Muscle of leg (tissue), 11 donors: ENCODE measurements around the gene ZFYVE28. TPM values are rescaled to one million over a fixed set of nuclear protein-coding genes. Genes with fewer than 3 reads are reported as not detected.

Experiments used
- DNase-seq: peaks from one replicate; pipeline ENCODE4 v3.0.0; 2013
- H3K27ac ChIP-seq: one replicate; pipeline ENCODE4 v1.5.1; 2013; ENCODE audit warnings: mild to moderate bottlenecking, low read length, control low read depth
- H3K27me3 ChIP-seq: one replicate; pipeline ENCODE4 v1.6.1; 2013; ENCODE audit warnings: low read length; ENCODE audit not compliant: control insufficient read depth, insufficient read depth
- H3K36me3 ChIP-seq: one replicate; pipeline ENCODE4 v1.6.1; 2013; ENCODE audit warnings: low read length; ENCODE audit not compliant: control insufficient read depth, insufficient read depth
- H3K4me1 ChIP-seq: one replicate; pipeline ENCODE4 v1.6.1; 2013; ENCODE audit warnings: low read length; ENCODE audit not compliant: control insufficient read depth, insufficient read depth
- H3K4me3 ChIP-seq: one replicate; pipeline ENCODE4 v1.5.1; 2013; ENCODE audit warnings: low read length, control low read depth
- H3K9me3 ChIP-seq: replicated peaks from 2 replicates; pipeline ENCODE4 v1.6.1; 2013; ENCODE audit warnings: low read depth, low read length; ENCODE audit not compliant: control insufficient read depth
- WGBS: methylation state at CpG from one replicate; pipeline ENCODE4 v1.1.5; 2013; ENCODE audit warnings: missing lambda C conversion rate; ENCODE audit not compliant: insufficient coverage; 5-methylcytosine and 5-hydroxymethylcytosine counted together
- polyA plus RNA-seq, 8 donors: library from polyadenylated mRNA; unstranded; fragments of 120-200 nt; gene quantifications; one replicate each; pipeline versions ENCODE4 v1.2.1 to v1.2.3, GENCODE V29; 2013; ENCODE audit warnings: inconsistent platforms in 1 of 8, low replicate concordance in 1 of 8; ENCODE audit not compliant: insufficient read length in 8 of 8, insufficient read depth in 1 of 8
- total RNA-seq: library from RNA; stranded (reverse); fragments of 120-200 nt; gene quantifications from one replicate; pipeline ENCODE4 v1.2.4, GENCODE V29; 2013

Gene ZFYVE28
- total and polyA plus RNA-seq, 9 donors = 0.94 to 3.1 (median 1.6) TPM

DNA sequence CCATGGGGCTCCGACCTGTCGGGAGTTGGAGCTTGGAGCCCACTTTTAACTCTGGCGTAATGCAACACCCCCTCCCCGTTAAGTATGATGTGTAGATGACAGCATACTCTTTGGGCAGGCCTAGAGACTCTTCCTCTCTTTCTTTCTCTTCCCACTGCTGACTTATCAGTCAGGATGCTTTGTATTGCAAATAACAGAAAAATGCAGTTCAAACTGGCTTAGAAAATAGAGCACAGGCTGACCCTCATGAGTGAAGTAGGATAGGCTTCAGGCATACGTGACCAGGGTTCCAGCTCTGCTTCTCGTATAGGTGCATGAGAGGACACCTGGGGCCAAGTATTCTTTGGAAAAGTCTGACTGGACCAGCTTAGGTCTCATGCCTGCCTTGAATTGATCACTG, 27.1 kb upstream of the ZFYVE28 start:
- no peak overlapping the region for H3K4me3 ChIP-seq
- no peaks in the 10 kb centered on the region for H3K27me3 ChIP-seq
- 95% methylated on average over 2 of the region's 6 CpGs for WGBS
- no peaks in the 10 kb centered on the region for H3K36me3 ChIP-seq
- H3K27ac ChIP-seq = no peak overlapping the region
- no peak for DNase-seq
- peaks cover 6% of the 10 kb centered on the region for H3K4me1 ChIP-seq
- H3K9me3 ChIP-seq = no peaks in the 10 kb centered on the region

DNA sequence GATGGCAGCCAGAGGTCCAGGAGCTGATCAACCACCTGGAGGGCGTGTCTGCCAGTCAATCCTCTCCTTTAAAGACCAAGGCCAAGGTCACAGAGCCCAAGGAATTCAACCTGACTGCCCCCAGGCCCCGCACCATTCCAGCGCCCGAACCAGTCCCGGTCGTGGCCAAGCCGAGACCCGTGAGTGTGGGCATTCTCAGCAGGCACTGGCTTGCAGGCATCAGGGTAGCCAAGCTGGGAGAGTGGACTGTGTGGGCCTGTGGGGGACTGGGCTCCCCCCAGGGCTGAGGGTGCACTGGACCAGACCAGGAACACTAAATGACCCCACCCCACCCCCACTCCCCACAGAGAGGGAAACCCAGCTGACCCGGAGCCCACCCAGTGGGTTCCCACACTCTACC, 26.7 kb upstream of the ZFYVE28 start:
- H3K27ac ChIP-seq = no peak overlapping the region
- H3K27me3 ChIP-seq = no peaks in the 10 kb centered on the region
- H3K36me3 ChIP-seq = no peaks in the 10 kb centered on the region
- H3K4me3 ChIP-seq = no peak overlapping the region
- H3K9me3 ChIP-seq = no peaks in the 10 kb centered on the region
- H3K4me1 ChIP-seq = peaks cover 6% of the 10 kb centered on the region
- 97% methylated on average over 8 of the region's 9 CpGs for WGBS
- no peak for DNase-seq

DNA sequence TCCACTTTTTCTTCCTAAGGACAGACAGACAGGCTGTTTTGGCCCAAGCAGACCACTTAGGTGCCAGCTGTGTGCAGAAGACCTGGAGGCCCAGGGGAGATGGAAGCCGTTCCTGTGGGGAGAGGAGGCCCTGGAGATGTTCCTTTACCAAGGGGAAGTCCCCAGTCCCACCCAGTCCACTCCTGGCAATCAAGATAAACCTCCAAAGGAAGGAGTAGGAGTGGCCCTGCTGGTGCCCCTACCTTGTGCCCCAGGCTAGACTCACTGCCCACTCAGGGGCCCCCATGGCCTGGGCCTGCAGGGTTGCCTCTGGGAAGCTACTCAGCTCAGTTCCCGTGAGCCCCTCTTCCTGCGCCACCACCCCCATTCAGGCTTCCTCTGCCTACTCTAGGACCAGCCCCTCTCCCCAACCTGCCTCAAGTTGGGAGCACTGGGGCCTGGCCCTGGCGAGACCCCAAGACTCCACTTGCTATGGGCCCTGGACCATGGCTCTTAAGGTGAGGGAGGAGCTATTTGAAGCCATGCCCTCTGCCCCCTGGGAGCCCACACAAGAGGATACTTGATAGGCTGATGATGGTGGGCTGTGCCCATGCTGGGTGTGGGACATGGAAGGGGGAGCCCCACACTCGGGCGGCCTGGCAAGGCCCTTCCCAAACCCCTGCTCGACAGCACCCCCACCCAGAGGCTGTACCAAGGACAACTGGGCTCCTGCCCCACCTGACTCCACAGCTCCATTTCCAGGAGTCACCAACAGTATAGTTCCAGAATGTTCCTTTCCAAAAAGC, 25.7 kb upstream of the ZFYVE28 start:
- Histone ChIP-seq H3K4me3 (no peak overlapping the region), H3K4me1 (peaks cover 6% of the 10 kb centered on the region), H3K9me3 (no peaks in the 10 kb centered on the region), H3K36me3 (no peaks in the 10 kb centered on the region), H3K27me3 (no peaks in the 10 kb centered on the region), H3K27ac (no peak overlapping the region)
- no peak for DNase-seq
- WGBS = 100% methylated on average over 1 of the region's 7 CpGs

DNA sequence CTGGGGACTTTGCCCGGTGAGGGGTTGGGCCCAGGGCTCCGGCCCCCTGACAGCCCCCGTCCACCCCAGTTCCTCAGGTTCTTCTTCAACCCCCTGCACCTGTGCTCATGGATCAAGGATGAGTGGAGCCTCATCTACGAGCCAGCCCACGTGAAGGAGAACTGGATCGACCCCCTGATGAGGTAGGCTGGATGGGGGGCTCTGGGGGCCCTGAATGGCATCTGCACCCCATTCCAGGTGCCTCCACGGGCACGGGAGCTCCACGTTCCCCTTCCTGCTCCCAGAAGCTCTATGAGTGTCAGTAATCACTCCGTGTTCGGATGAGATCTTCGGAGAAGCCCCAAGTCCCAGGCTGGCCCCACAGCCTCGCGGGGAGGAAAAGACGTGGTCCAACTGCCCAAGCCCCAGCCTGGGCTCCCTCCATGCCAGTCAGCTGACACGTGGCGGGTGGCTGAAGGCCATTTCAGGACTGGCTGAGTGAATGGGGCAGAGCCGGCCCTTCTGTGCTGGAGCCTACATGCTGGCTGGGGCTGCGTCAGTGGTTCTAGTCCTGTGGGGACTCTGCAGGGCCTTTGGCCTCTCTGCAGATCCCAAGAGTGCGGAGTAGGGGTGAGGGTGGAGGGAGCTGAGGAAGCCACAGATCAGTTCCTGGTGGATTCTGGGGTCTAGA, 24.8 kb upstream of the ZFYVE28 start:
- no peak for DNase-seq
- Histone ChIP-seq H3K27me3 (no peaks in the 10 kb centered on the region), H3K9me3 (no peaks in the 10 kb centered on the region), H3K36me3 (no peaks in the 10 kb centered on the region), H3K4me1 (peaks cover 6% of the 10 kb centered on the region), H3K4me3 (no peak overlapping the region), H3K27ac (no peak overlapping the region)
- 79% methylated on average over 16 of the region's 20 CpGs for WGBS

DNA sequence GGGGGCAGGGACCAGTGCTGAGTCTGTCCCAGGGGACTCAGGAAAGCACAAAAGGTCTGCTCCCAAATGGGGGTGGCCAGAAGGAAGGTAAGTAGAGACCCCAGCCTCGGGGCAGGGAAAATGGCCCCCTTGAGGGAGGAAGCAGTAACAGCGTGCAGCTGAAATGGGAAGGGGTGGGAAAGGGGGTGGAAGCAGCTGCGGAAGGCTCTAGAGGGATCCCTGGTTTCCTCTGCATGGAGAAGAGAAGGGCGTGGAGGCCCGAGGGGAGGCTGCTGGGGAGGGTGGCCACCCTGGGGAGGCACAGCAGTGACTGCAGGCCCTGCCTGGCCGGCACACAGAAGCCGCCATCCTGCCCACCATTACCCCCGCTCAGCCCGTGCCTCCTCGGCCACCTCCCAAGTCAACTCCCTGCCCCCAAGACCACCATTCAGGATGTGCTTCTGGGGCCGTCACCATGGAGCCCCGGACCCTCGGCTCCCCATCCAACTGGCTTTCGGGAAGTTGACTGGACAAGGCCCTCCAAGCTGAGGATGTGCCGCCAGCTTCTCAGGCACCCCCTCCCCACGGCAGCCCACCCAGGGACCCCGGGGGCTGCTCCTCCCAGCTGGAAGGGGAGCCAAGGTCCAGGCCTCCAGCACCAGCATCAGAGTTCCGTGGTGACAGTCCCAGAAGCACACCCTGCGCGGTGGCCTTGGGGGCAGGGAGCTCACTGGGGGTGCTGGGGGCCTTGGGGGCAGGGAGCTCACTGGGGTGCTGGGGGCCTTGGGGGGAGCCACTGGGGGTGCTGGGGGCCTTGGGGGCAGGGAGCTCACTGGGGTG, 23.9 kb upstream of the ZFYVE28 start:
- no peak overlapping the region for H3K4me3 ChIP-seq
- no peaks in the 10 kb centered on the region for H3K9me3 ChIP-seq
- no peak overlapping the region for H3K27ac ChIP-seq
- 70% methylated on average over 11 of the region's 20 CpGs for WGBS
- peaks cover 6% of the 10 kb centered on the region for H3K4me1 ChIP-seq
- no peak for DNase-seq
- H3K27me3 ChIP-seq = no peaks in the 10 kb centered on the region
- no peaks in the 10 kb centered on the region for H3K36me3 ChIP-seq

DNA sequence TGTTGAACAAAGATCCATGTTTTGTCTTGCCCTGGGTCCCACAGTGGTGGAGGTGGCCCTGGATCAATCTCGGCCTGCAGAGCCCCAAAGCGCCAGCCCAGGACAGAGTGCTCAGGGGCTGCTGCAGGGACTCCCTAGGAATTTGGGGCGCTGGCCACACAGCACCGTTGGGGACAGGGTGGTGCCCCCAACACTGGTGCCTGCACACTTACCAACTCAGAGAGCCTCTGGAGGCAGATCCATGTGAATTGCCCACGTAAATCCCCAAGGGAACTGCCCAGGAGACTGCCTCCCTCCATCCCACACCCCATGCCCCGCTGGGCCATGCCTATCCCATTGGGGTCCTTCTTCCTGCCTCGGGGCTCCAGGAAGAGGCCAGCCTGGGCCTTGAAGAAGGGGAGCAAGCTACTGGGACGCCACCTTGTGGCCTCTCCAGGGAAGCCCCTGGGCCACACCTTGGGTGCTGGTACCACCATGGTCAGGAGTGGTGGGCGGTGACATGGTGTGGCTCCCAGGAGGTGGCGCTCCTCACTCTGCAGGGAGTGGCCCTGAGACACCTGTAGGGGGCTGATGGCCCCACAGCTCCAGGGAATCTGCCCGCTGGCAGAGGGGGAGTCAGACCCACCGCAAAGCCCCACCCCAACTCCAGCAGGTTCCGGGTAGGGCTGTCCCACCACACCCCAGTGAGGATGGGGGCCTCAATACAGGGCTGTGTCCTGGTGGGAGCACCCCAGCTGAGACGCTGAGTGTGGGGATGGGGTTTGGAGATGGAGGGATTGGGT, 23.1 kb upstream of the ZFYVE28 start:
- DNase-seq = no peak
- H3K4me1 ChIP-seq = peaks cover 6% of the 10 kb centered on the region
- no peak overlapping the region for H3K4me3 ChIP-seq
- H3K27ac ChIP-seq = no peak overlapping the region
- 53% methylated on average over 7 of the region's 14 CpGs for WGBS
- H3K36me3 ChIP-seq = no peaks in the 10 kb centered on the region
- H3K9me3 ChIP-seq = no peaks in the 10 kb centered on the region
- no peaks in the 10 kb centered on the region for H3K27me3 ChIP-seq

DNA sequence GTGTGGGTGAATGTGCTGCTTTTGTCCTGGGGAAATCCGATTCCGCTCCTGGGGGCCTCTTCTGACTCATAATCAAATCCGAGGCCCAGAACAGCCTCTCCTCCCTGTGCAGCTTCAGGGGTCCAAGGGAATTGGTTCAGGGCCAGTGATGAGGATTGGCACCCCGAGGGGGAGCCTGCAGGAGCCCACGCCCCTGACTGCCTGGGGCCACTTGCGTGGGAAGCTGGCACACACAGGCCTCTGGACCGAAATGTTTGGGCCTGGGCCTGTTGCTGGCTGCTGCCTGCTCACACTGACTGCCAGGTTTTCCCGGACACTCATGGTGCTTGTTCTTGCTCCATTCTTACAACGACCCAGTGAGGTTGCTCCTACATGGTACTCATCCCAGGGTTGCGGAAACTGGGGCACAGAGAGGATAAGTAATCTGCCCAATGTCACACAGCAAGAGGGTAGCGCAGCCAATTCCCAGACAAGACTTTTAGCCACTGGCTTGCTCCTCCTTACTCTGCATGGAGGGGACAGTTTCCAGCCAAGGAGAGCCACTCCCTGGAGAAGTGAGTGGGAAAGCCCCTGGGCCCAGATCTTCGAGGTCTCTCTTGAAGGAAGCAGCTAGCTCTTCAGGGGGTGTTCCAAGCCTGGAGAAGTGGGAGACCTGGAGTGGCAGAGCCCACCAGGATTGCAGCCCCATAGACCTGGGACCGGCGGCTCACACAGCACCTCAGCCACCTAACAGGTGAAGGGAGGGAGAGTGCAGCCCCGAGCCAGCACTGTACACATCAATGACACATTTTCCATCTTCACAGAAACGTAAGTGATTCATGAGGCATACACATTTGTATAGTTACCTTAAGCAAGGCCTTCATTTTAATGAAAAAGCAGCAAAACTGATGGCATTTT, 20.6 kb upstream of the ZFYVE28 start:
- Histone ChIP-seq H3K27ac (no peak overlapping the region), H3K4me1 (peaks cover 13% of the 10 kb centered on the region), H3K36me3 (no peaks in the 10 kb centered on the region), H3K4me3 (no peak overlapping the region), H3K9me3 (no peaks in the 10 kb centered on the region), H3K27me3 (no peaks in the 10 kb centered on the region)
- no peak for DNase-seq
- WGBS = 55% methylated on average over 12 of the region's 16 CpGs

DNA sequence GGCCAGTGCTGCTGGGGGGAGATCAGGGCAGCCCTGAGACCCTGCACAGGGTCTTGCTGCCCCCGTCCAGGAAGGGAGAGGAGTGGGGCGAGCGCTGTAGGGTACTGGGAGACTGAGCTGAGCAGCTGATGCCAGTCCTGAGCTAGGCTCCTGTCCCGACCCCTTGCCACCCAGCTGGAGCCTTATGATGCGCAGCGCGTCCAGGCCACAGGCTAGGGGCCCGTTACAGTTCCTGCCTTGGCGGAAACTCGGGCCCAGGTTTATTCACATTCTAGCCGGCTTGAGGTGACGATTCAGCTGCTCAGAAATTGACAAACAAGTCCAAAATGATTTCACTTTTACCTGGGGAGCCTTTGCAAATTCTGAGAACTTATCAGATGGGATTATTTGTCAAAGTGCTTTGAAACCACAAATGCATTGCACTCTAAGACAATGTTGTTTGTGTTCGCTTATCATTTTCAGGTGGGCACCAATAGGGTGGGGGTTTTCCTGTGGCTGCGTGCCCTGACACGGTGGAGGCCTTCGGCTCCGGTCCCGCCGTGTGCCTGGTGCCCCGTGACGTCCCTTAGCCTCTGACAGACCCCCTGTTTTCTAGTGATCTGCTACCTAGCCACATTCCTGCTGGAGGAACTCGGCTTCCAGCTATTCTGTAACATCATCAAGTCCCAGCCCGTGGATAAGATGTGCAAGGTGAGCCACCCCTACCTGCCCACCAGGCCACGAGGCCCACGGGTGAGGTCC, 19.2 kb upstream of the ZFYVE28 start:
- Histone ChIP-seq H3K27me3 (no peaks in the 10 kb centered on the region), H3K4me1 (peaks cover 22% of the 10 kb centered on the region), H3K27ac (no peak overlapping the region), H3K4me3 (no peak overlapping the region), H3K36me3 (no peaks in the 10 kb centered on the region), H3K9me3 (no peaks in the 10 kb centered on the region)
- DNase-seq = no peak
- WGBS = 74% methylated on average over 18 of the region's 25 CpGs
